SU-DHL-6 (cell line): ENCODE measurements around the gene CLK2.

ENCODE experiments used
- H2AFZ ChIP-seq: fragments of 200-600 bp; sonication (generic); 2 replicates; pipeline ENCODE4 v1.6.1; 2014; ENCODE audit warnings: low read depth, mild to moderate bottlenecking, moderate library complexity, mixed read lengths, antibody characterized with exemption, low read length; ENCODE audit not compliant: severe bottlenecking
- H3F3A ChIP-seq: fragments of 200-600 bp; shearing (Covaris generic); 2 replicates; pipeline ENCODE4 v1.6.0; 2016; ENCODE audit warnings: antibody characterized with exemption, mild to moderate bottlenecking; ENCODE audit not compliant: insufficient read depth
- H3K27ac ChIP-seq: fragments of 200-600 bp; sonication (generic); 2 replicates; pipeline ENCODE4 v1.5.1; 2016; ENCODE audit warnings: low read depth, mild to moderate bottlenecking, low read length, moderate library complexity, mixed read lengths
- H3K27me3 ChIP-seq: fragments of 200-600 bp; sonication (generic), shearing (Covaris generic); 2 replicates; pipeline ENCODE4 v1.6.0; 2014; ENCODE audit warnings: mild to moderate bottlenecking, low read length
- H3K36me3 ChIP-seq: fragments of 200-600 bp; sonication (generic); 2 replicates; pipeline ENCODE4 v1.6.1; 2014; ENCODE audit warnings: mild to moderate bottlenecking, low read length, mixed read lengths
- H3K4me2 ChIP-seq: fragments of 300-600, 200-600 bp; shearing (Covaris generic), sonication (generic); 2 replicates; pipeline ENCODE4 v1.6.0; 2014; ENCODE audit warnings: low read length, low read depth, mild to moderate bottlenecking; ENCODE audit not compliant: poor library complexity, severe bottlenecking
- H3K4me3 ChIP-seq: fragments of 200-600 bp; sonication (generic); 2 replicates; pipeline ENCODE4 v1.5.1; 2014; ENCODE audit warnings: antibody characterized with exemption, low read length, mild to moderate bottlenecking, mixed read lengths; ENCODE audit not compliant: insufficient read depth, poor library complexity, severe bottlenecking
- H3K79me2 ChIP-seq: fragments of 200-600 bp; sonication (generic); 2 replicates; pipeline ENCODE4 v1.6.1; 2014; ENCODE audit warnings: mild to moderate bottlenecking, low read length, moderate library complexity; ENCODE audit not compliant: insufficient read depth
- H3K9ac ChIP-seq: fragments of 200-600 bp; sonication (generic); 2 replicates; pipeline ENCODE4 v1.7.0; 2014; ENCODE audit warnings: mild to moderate bottlenecking, low read length
- H3K9me2 ChIP-seq: fragments of 200-600 bp; sonication (generic); replicated peaks from 2 replicates; pipeline ENCODE4 v1.6.1; 2014; ENCODE audit warnings: low read length; ENCODE audit not compliant: insufficient read depth
- H3K9me3 ChIP-seq: fragments of 200-600 bp; sonication (generic); 2 replicates; pipeline ENCODE4 v1.6.1; 2014; ENCODE audit warnings: low read length, mixed read lengths; ENCODE audit not compliant: insufficient read depth
- H4K20me1 ChIP-seq: fragments of 200-600 bp; sonication (generic); 2 replicates; pipeline ENCODE4 v1.6.1; 2014; ENCODE audit warnings: low read depth, mild to moderate bottlenecking, antibody characterized with exemption, low read length, moderate library complexity, mixed read lengths
- EZH2phosphoT487 ChIP-seq: fragments of 200-600 bp; sonication (generic), shearing (Covaris generic); conservative IDR thresholded peaks from 2 replicates; pipeline ENCODE4 v1.6.1; 2018; ENCODE audit warnings: mild to moderate bottlenecking, antibody characterized with exemption, low read length, moderate library complexity, mixed read lengths
- TF ChIP-seq, protein P1 (sequence below): fragments of 200-600 bp; sonication (generic); IDR thresholded peaks from one replicate; pipeline ENCODE4 v1.5.1; 2017; ENCODE audit warnings: antibody characterized with exemption, mild to moderate bottlenecking, low read length, moderate library complexity; ENCODE audit not compliant: insufficient read depth, poor library complexity, severe bottlenecking

Gene CLK2

GRCh38 chr1:155305881-155306391 is 32.6 kb upstream of the CLK2 start:
- H3K9ac ChIP-seq = no peak overlapping the region
- H3K4me2 ChIP-seq = no peak overlapping the region
- no peaks in the 10 kb centered on the region for H3K9me3 ChIP-seq
- H3F3A ChIP-seq = peaks cover 13% of the 10 kb centered on the region
- 0 out of 2 replicates have a peak, but pooled peaks cover 5% of the 10 kb centered on the region for H3K36me3 ChIP-seq
- TF ChIP-seq, protein P1, sequence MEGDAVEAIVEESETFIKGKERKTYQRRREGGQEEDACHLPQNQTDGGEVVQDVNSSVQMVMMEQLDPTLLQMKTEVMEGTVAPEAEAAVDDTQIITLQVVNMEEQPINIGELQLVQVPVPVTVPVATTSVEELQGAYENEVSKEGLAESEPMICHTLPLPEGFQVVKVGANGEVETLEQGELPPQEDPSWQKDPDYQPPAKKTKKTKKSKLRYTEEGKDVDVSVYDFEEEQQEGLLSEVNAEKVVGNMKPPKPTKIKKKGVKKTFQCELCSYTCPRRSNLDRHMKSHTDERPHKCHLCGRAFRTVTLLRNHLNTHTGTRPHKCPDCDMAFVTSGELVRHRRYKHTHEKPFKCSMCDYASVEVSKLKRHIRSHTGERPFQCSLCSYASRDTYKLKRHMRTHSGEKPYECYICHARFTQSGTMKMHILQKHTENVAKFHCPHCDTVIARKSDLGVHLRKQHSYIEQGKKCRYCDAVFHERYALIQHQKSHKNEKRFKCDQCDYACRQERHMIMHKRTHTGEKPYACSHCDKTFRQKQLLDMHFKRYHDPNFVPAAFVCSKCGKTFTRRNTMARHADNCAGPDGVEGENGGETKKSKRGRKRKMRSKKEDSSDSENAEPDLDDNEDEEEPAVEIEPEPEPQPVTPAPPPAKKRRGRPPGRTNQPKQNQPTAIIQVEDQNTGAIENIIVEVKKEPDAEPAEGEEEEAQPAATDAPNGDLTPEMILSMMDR = no peak
- no peak for TF ChIP-seq EZH2phosphoT487
- no peaks in the 10 kb centered on the region for H3K9me2 ChIP-seq
- no peaks in the 10 kb centered on the region for H4K20me1 ChIP-seq
- no peak overlapping the region for H3K4me3 ChIP-seq
- no peaks in the 10 kb centered on the region for H3K27me3 ChIP-seq
- H3K27ac ChIP-seq = no peak overlapping the region
- H2AFZ ChIP-seq = no peak overlapping the region
- H3K79me2 ChIP-seq = peaks cover 23% of the 10 kb centered on the region

GRCh38 chr1:155304558-155305063 is 31.3 kb upstream of the CLK2 start:
- Histone ChIP-seq H4K20me1 (no peaks in the 10 kb centered on the region), H3K27ac (no peak overlapping the region), H2AFZ (no peak overlapping the region), H3K79me2 (peaks cover 10% of the 10 kb centered on the region), H3F3A (peaks cover 13% of the 10 kb centered on the region), H3K9me2 (no peaks in the 10 kb centered on the region), H3K4me2 (no peak overlapping the region), H3K36me3 (no peaks in the 10 kb centered on the region), H3K9ac (no peak overlapping the region), H3K9me3 (no peaks in the 10 kb centered on the region), H3K4me3 (no peak overlapping the region), H3K27me3 (no peaks in the 10 kb centered on the region)
- TF ChIP-seq, protein P1 = no peak

GRCh38 chr1:155301342-155301841 is 28.1 kb upstream of the CLK2 start, which contains the start of gene PKLR:
TSS of gene PKLR (minus strand) at chr1:155301438. CDS start at chr1:155301395, 43 bp downstream.
- Histone ChIP-seq H3K9ac (no peak within 1 kb of the TSS), H3K79me2 (no peaks in the 10 kb centered on the region), H3K4me2 (no peak within 1 kb of the TSS), H3K9me2 (no peaks in the 10 kb centered on the region), H4K20me1 (no peaks in the 10 kb centered on the region), H2AFZ (no peak within 1 kb of the TSS), H3F3A (no peaks in the 10 kb centered on the region), H3K36me3 (no peaks in the 10 kb centered on the region), H3K4me3 (no peak within 1 kb of the TSS), H3K27ac (no peak within 1 kb of the TSS), H3K27me3 (no peaks in the 10 kb centered on the region), H3K9me3 (no peaks in the 10 kb centered on the region)
- TF ChIP-seq EZH2phosphoT487 = no peak
- TF ChIP-seq, protein P1 = no peak
